CD4-positive, alpha-beta T cell (primary cell): ENCODE data around the gene GALNT2. TPM values are rescaled to one million over a fixed set of nuclear protein-coding genes. Genes with fewer than 3 reads are reported as not detected.

Experiments
- ATAC-seq: fragments of 200-7000 bp; cut with Tn5 transposase; one replicate; pipeline ENCODE4 v1.10.0; 2022; ENCODE audit warnings: mild to moderate bottlenecking; ENCODE audit not compliant: poor library complexity
- CTCF ChIA-PET: fragments of 350-600 bp; sonication (Branson Sonifier 250); formaldehyde crosslinking; loops from one replicate; lab custom pipeline; 2021; ENCODE audit warnings: antibody characterized with exemption, inconsistent platforms; lab: Charles Lee
- POLR2A ChIA-PET: fragments of 350-600 bp; sonication (Branson Sonifier 250); formaldehyde crosslinking; loops from one replicate; lab custom pipeline; 2021; ENCODE audit warnings: antibody characterized with exemption, inconsistent platforms; lab: Charles Lee
- DNase-seq, 14 experiments: peaks; one replicate each; pipeline ENCODE4 v3.0.0-alpha.2; 2013 to 2020; ENCODE audit warnings: mixed read lengths in 2 of 14
- H3K27ac ChIP-seq, 2 donors: one replicate each; pipeline versions ENCODE4 v1.5.1 to v1.7.0; 2013; ENCODE audit warnings: low read length in 2 of 2, low read depth in 1 of 2, mild to moderate bottlenecking in 1 of 2
- H3K27me3 ChIP-seq, 2 experiments: 1 replicate in 1 of 2; 2 replicates in 1 of 2; pipeline versions ENCODE4 v1.6.1 to v1.7.0; 2013; ENCODE audit warnings: low read length in 2 of 2, control low read depth in 1 of 2, mild to moderate bottlenecking in 1 of 2, moderate library complexity in 1 of 2; ENCODE audit not compliant: insufficient read depth in 2 of 2, control insufficient read depth in 1 of 2
- H3K36me3 ChIP-seq: one replicate; pipeline ENCODE4 v1.6.1; 2013; ENCODE audit warnings: low read length, control low read depth; ENCODE audit not compliant: insufficient read depth
- H3K4me1 ChIP-seq: one replicate; pipeline ENCODE4 v1.6.1; 2013; ENCODE audit warnings: low read length, control low read depth; ENCODE audit not compliant: insufficient read depth
- H3K4me3 ChIP-seq: one replicate; pipeline ENCODE4 v1.5.1; 2013; ENCODE audit warnings: mild to moderate bottlenecking, low read length, moderate library complexity
- H3K9me3 ChIP-seq, 2 experiments: 1 replicate in 1 of 2; 2 replicates in 1 of 2; pipeline versions ENCODE4 v1.6.1 to v1.7.0; 2013; ENCODE audit warnings: low read length in 2 of 2, mild to moderate bottlenecking in 2 of 2, control low read depth in 1 of 2, moderate library complexity in 1 of 2; ENCODE audit not compliant: control insufficient read depth in 1 of 2, insufficient read depth in 1 of 2
- H3K27ac Mint-ChIP-seq: one replicate; pipeline ENCODE4 v1.8.0; 2020; ENCODE audit warnings: mixed read lengths
- H3K27me3 Mint-ChIP-seq: one replicate; pipeline ENCODE4 v1.8.0; 2021; ENCODE audit warnings: mixed read lengths
- H3K36me3 Mint-ChIP-seq: one replicate; pipeline ENCODE4 v1.8.0; 2021; ENCODE audit warnings: low read depth, mixed read lengths
- H3K4me1 Mint-ChIP-seq: one replicate; pipeline ENCODE4 v1.8.0; 2021; ENCODE audit warnings: low read depth, mixed read lengths
- H3K4me3 Mint-ChIP-seq: one replicate; pipeline ENCODE4 v1.8.0; 2020; ENCODE audit warnings: mild to moderate bottlenecking, mixed read lengths
- H3K9me3 Mint-ChIP-seq: one replicate; pipeline ENCODE4 v1.8.0; 2020; ENCODE audit warnings: mixed read lengths
- intact Hi-C, 2 experiments: fragments of 100-400 bp; cut with DNase I in 1 of 2; cut with micrococcal nuclease in 1 of 2; formaldehyde crosslinking; loops; one replicate each; pipeline versions ENCODE4 v1.15.1 to v1.9.0; 2023 to 2025; cut with DNase I, micrococcal nuclease
- total RNA-seq, 174 experiments: library from RNA in 2 of 174; stranded (reverse) in 2 of 174; gene quantifications; one replicate each; pipeline ENCODE4 v1.2.3 and lab custom pipeline; 2021 to 2026
- TF ChIP-seq, protein P1 (sequence below): fragments of 200-600 bp; IDR thresholded peaks from one replicate; pipeline ENCODE4 v1.8.0; 2022; ENCODE audit warnings: antibody characterized with exemption, mild to moderate bottlenecking

Gene GALNT2
- total RNA-seq, 2 experiments from 2014 or later, result 11.0 to 11.4 TPM

DNA sequence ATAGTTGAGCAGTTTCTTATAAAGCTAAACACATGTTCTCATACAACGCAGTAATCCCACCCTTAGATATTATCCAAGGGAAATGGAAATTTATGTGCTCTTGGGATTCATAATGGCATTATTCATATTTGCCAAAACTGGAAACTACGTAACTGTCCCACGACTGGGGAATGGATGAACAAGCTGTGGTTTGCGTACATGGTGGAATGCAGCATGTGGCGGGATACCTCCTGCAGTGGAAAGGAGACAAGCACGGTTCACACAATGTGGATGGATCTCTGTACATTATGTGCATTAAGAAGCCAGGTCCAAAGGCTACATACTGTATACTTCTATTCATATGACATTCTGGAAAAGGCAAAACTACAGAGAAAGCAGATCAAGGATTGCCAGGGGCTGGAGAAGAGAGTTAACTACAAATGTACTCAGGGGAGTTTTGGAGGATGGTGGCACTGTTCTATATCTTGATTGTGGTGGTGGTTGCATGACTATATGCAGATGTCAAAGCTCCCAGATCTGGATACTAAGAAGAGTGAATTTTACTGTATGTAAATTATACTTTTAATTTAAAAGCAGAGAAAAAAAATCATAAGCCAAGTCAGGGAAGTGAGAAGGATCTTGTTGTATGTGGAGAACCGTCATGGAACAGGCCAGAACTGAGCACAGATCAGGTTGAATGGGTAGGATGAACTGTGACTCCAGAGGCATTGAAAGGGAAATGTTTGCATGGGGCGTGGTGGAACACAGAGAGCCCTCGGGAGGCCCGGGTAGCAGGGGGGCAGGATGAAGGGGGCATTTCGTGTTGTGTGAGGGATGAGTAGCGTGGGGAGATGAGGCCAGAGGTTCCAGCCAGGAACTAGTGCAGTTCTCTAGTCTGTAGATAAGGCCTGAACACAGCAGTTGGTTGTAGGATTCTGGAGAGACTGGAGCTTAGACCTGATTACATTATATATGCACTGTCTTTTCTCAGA lies 90.7 kb downstream of the GALNT2 start:
- ChIA-PET POLR2A (no interaction called here), CTCF (interaction anchor here (1.2 kb wide), 1 partner anchor 24 kb away, joined by 3 read pairs; no protein-coding TSS in a partner anchor)
- Mint-ChIP-seq H3K4me1 (peaks cover 41% of the 10 kb centered on the region), H3K9me3 (no peaks in the 10 kb centered on the region), H3K36me3 (no peaks in the 10 kb centered on the region), H3K27ac (no peak overlapping the region), H3K27me3 (no peaks in the 10 kb centered on the region), H3K4me3 (no peak overlapping the region)
- no peaks in the 10 kb centered on the region for H3K27me3 ChIP-seq
- intact Hi-C loops, result no loop called here
- DNase-seq (no peak), ATAC-seq (no peak)
- H3K4me1 ChIP-seq, result peaks cover 4% of the 10 kb centered on the region
- no peak overlapping the region for H3K27ac ChIP-seq
- H3K9me3 ChIP-seq, result peaks cover 0 to 4% of the 10 kb centered on the region in 2 experiments
- TF ChIP-seq, protein P1, sequence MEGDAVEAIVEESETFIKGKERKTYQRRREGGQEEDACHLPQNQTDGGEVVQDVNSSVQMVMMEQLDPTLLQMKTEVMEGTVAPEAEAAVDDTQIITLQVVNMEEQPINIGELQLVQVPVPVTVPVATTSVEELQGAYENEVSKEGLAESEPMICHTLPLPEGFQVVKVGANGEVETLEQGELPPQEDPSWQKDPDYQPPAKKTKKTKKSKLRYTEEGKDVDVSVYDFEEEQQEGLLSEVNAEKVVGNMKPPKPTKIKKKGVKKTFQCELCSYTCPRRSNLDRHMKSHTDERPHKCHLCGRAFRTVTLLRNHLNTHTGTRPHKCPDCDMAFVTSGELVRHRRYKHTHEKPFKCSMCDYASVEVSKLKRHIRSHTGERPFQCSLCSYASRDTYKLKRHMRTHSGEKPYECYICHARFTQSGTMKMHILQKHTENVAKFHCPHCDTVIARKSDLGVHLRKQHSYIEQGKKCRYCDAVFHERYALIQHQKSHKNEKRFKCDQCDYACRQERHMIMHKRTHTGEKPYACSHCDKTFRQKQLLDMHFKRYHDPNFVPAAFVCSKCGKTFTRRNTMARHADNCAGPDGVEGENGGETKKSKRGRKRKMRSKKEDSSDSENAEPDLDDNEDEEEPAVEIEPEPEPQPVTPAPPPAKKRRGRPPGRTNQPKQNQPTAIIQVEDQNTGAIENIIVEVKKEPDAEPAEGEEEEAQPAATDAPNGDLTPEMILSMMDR, result no peak
- no peaks in the 10 kb centered on the region for H3K36me3 ChIP-seq
- H3K4me3 ChIP-seq, result no peak overlapping the region

DNA sequence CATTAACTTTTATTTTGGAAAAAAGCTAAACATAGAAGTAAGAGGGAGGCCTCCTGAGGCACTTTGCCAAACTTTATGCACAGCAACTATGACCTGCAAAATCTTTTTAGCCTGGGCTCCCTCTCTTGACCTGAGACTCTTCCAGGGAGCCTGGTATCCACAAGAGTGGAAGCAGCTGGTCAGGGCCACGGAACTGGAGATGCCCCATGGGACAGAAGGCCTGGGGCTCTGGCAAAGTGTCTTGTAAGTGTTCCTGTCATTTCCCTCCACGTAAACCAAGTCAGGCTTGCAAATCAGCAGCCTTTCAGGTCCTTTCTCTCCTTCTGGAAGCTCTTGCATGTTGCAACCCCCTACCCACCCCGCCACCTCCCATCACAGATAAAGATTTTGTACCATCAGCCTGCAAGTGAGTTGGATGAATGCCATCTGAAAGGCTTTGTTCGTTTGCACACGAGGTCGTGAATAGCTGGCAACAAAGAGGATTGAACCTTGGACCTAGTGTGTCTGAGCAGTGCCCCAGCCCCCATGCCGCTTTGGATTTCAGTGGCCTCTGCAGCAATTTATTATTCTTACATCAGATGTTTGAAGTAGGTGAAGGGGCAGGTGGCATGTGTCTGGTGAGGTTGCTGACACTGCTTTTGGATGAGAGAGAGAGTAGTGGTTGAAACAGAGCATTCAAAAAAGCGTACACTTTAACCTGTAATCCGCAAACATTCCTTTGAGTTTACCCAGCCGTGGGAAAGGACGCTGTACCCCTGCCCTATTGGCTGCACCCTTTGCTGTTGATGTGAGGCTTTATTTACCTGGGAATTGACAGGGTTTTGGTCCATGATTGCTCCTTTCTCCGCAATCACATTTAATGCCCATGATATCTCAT lies 91.6 kb downstream of the GALNT2 start:
- CTCF ChIA-PET, result no interaction called here
- TF ChIP-seq, protein P1, result no peak
- Mint-ChIP-seq H3K4me3 (no peak overlapping the region), H3K4me1 (peaks cover 40% of the 10 kb centered on the region), H3K36me3 (no peaks in the 10 kb centered on the region), H3K27me3 (no peaks in the 10 kb centered on the region), H3K27ac (no peak overlapping the region), H3K9me3 (no peaks in the 10 kb centered on the region)
- intact Hi-C loops, result no loop called here
- H3K27me3 ChIP-seq, result no peaks in the 10 kb centered on the region
- no peak for ATAC-seq
- no peak for DNase-seq
- no peak overlapping the region for H3K27ac ChIP-seq
- H3K4me1 ChIP-seq, result peaks cover 4% of the 10 kb centered on the region
- H3K36me3 ChIP-seq, result no peaks in the 10 kb centered on the region
- H3K4me3 ChIP-seq, result no peak overlapping the region
- peaks cover 0 to 4% of the 10 kb centered on the region in 2 experiments for H3K9me3 ChIP-seq
- POLR2A ChIA-PET, result no interaction called here

DNA sequence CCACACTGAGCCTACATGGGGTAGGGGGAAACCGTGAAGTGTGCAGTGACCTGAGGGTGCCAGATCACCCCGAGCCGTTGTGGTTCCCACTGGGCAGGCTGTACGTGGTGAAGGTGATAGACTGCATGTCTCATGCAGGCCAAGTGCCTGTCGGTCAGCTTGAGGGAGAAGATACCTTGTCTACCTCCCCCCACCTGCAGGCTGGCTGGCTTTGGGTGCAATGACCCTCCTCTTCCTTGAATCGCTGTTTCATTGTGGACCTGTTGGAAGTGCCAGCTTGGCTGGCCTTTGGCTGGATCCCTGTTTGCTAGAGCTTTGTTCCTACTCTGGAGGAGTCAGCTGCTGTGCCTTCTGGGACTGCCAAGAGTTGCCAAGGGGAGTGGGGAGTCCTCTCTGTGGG lies 92.5 kb downstream of the GALNT2 start:
- H3K27me3 ChIP-seq, result no peaks in the 10 kb centered on the region
- no peak overlapping the region for H3K27ac Mint-ChIP-seq

More for the DNA sequence above, 92.5 kb downstream of the GALNT2 start:
- peaks cover 40% of the 10 kb centered on the region for H3K4me1 Mint-ChIP-seq
- ChIA-PET POLR2A (interaction anchor here (0.6 kb wide), 1 partner anchor 20 kb away, joined by 3 read pairs; no protein-coding TSS in a partner anchor), CTCF (no interaction called here)
- H3K36me3 Mint-ChIP-seq, result no peaks in the 10 kb centered on the region
- no peak overlapping the region for H3K27ac ChIP-seq
- peaks cover 4% of the 10 kb centered on the region for H3K4me1 ChIP-seq
- no peaks in the 10 kb centered on the region for H3K27me3 Mint-ChIP-seq
- TF ChIP-seq, protein P1, result no peak
- ATAC-seq, result no peak
- intact Hi-C loops, result no loop called here
- no peak for DNase-seq
- H3K4me3 Mint-ChIP-seq, result no peak overlapping the region
- peaks cover 0 to 4% of the 10 kb centered on the region in 2 experiments for H3K9me3 ChIP-seq
- H3K4me3 ChIP-seq, result no peak overlapping the region
- H3K36me3 ChIP-seq, result no peaks in the 10 kb centered on the region
- no peaks in the 10 kb centered on the region for H3K9me3 Mint-ChIP-seq
